ENCODE measurements around the gene ISY1.

The ISY1 gene

GRCh38 chr3:129085165-129085715 is 75.6 kb downstream of the ISY1 start:
- DNase-seq: no peak

GRCh38 chr3:129084501-129084900 is 76.4 kb downstream of the ISY1 start:
- no peak for DNase-seq

GRCh38 chr3:129082026-129082425 is 78.8 kb downstream of the ISY1 start:
- DNase-seq: no peak

GRCh38 chr3:129081503-129081902 is 79.4 kb downstream of the ISY1 start:
- DNase-seq: no peak

GRCh38 chr3:129078510-129078909 is 82.4 kb downstream of the ISY1 start:
- no peak for DNase-seq

Measured in cortex of kidney (tissue), 1 donor.